GM23338 (cell line): ENCODE measurements around the gene PACS2. TPM values are rescaled to one million over a fixed set of nuclear protein-coding genes. Genes with fewer than 3 reads are reported as not detected.

Experiments
- ATAC-seq: fragments of 200-7000 bp; cut with Tn5 transposase; 3 replicates; pipeline ENCODE4 v1.9.1; 2020
- DNase-seq: peaks from one replicate; pipeline ENCODE4 v3.0.0-alpha.2; 2015; ENCODE audit warnings: low spot score
- H2AFZ ChIP-seq: fragments of 200-600 bp; sonication (generic); 2 replicates; pipeline ENCODE4 v1.8.0; 2016; ENCODE audit warnings: antibody characterized with exemption, mild to moderate bottlenecking, moderate library complexity
- H3F3A ChIP-seq: fragments of 200-600 bp; sonication (generic); replicated peaks from 2 replicates; pipeline ENCODE4 v1.8.0; 2017; ENCODE audit warnings: antibody characterized with exemption, mixed run types, low read depth
- H3K27ac ChIP-seq: fragments of 200-600 bp; sonication (generic); 2 replicates; pipeline ENCODE4 v1.6.1; 2016; ENCODE audit warnings: low read depth
- H3K27me3 ChIP-seq: fragments of 200-600 bp; sonication (generic); 2 replicates; pipeline ENCODE4 v1.8.0; 2016; ENCODE audit warnings: mild to moderate bottlenecking, mixed run types, moderate library complexity; ENCODE audit not compliant: insufficient read depth
- H3K36me3 ChIP-seq: fragments of 200-600 bp; sonication (generic); 2 replicates; pipeline ENCODE4 v1.8.0; 2016; ENCODE audit warnings: mild to moderate bottlenecking; ENCODE audit not compliant: insufficient read depth
- H3K4me1 ChIP-seq: fragments of 200-600 bp; sonication (generic); 2 replicates; pipeline ENCODE4 v1.8.0; 2016; ENCODE audit warnings: mild to moderate bottlenecking, moderate library complexity; ENCODE audit not compliant: insufficient read depth
- H3K4me2 ChIP-seq: fragments of 200-600 bp; sonication (generic); 2 replicates; pipeline ENCODE4 v1.7.1; 2017; ENCODE audit warnings: mixed run types
- H3K4me3 ChIP-seq: fragments of 200-600 bp; sonication (generic); 2 replicates; pipeline ENCODE4 v1.6.1; 2016; ENCODE audit warnings: mixed run types
- H3K79me2 ChIP-seq: fragments of 200-600 bp; sonication (generic); replicated peaks from 2 replicates; pipeline ENCODE4 v1.8.0; 2017; ENCODE audit warnings: mild to moderate bottlenecking; ENCODE audit not compliant: insufficient read depth
- H3K9me2 ChIP-seq: fragments of 200-600 bp; sonication (generic); 2 replicates; pipeline ENCODE4 v1.8.0; 2017; ENCODE audit not compliant: insufficient read depth
- H4K20me1 ChIP-seq: fragments of 200-600 bp; sonication (generic); replicated peaks from 2 replicates; pipeline ENCODE4 v1.8.0; 2017; ENCODE audit warnings: mild to moderate bottlenecking; ENCODE audit not compliant: insufficient read depth
- H3K27ac Mint-ChIP-seq: 2 replicates; pipeline ENCODE4 v1.8.0; 2020; ENCODE audit warnings: inconsistent platforms, mild to moderate bottlenecking, moderate library complexity, mixed read lengths
- H3K27me3 Mint-ChIP-seq: 3 replicates; pipeline ENCODE4 v1.8.0; 2022; ENCODE audit warnings: low read depth, mild to moderate bottlenecking, moderate library complexity, mixed read lengths, inconsistent platforms; ENCODE audit not compliant: insufficient read depth, poor library complexity
- H3K36me3 Mint-ChIP-seq: 3 replicates; pipeline ENCODE4 v1.8.0; 2021; ENCODE audit warnings: low read depth, mild to moderate bottlenecking, inconsistent platforms, moderate library complexity, mixed read lengths
- H3K4me1 Mint-ChIP-seq: 3 replicates; pipeline ENCODE4 v1.8.0; 2020; ENCODE audit warnings: mild to moderate bottlenecking, inconsistent platforms, mixed read lengths
- H3K4me3 Mint-ChIP-seq: 3 replicates; pipeline ENCODE4 v1.8.0; 2021; ENCODE audit warnings: moderate library complexity, mild to moderate bottlenecking, inconsistent platforms, mixed read lengths
- H3K9me3 Mint-ChIP-seq: 3 replicates; pipeline ENCODE4 v1.8.0; 2020; ENCODE audit warnings: moderate library complexity, mild to moderate bottlenecking, inconsistent platforms, mixed read lengths
- CREB1 ChIP-seq: fragments of 250-450 bp; sonication (Bioruptor Pico); IDR thresholded peaks from 2 replicates; pipeline ENCODE4 v1.5.0; 2020; ENCODE audit warnings: low read depth, mild to moderate bottlenecking, moderate library complexity
- JUNB ChIP-seq: IDR thresholded peaks from one replicate; pipeline ENCODE4 v1.6.1; 2016; ENCODE audit warnings: antibody characterized with exemption; ENCODE audit not compliant: unreplicated experiment
- NANOG ChIP-seq: IDR thresholded peaks from 2 replicates; pipeline ENCODE4 v1.6.1; 2016; ENCODE audit warnings: antibody characterized with exemption, borderline replicate concordance
- POLR2AphosphoS5 ChIP-seq: IDR thresholded peaks from 2 replicates; pipeline ENCODE4 v1.6.1; 2016; ENCODE audit warnings: antibody characterized with exemption, low read depth
- STAT1 ChIP-seq: IDR thresholded peaks from one replicate; pipeline ENCODE4 v1.6.1; 2016; ENCODE audit warnings: antibody characterized with exemption; ENCODE audit not compliant: unreplicated experiment
- ZNF114 ChIP-seq: fragments of 250-450 bp; sonication (Bioruptor Pico); IDR thresholded peaks from 2 replicates; pipeline ENCODE4 v1.5.0; 2020; ENCODE audit warnings: mild to moderate bottlenecking, moderate library complexity
- polyA plus RNA-seq: library from polyadenylated mRNA; unstranded; fragments of >200 nt; fragmentation: Nextera tagmentation; extraction: Ambion mirVana; gene quantifications from 2 replicates; pipeline ENCODE4 v1.2.1, GENCODE V29; 2016
- total RNA-seq: library from RNA; depleted of rRNA; stranded (reverse); fragments of >200 nt; shearing (Covaris generic); gene quantifications from 2 replicates; pipeline ENCODE4 v1.2.3, GENCODE V29; 2014
- TF ChIP-seq, protein P1 (sequence below), 2 experiments: fragments of 200-600 bp in 1 of 2; sonication (generic) in 1 of 2; conservative IDR thresholded peaks; 2 replicates each; pipeline versions ENCODE4 v1.5.1 to v1.6.1; 2016 to 2017; ENCODE audit warnings: antibody characterized with exemption in 2 of 2, low read depth in 2 of 2, mild to moderate bottlenecking in 2 of 2, moderate library complexity in 1 of 2
- TF ChIP-seq, protein P2 (sequence below): fragments of 250-450 bp; sonication (Bioruptor Pico); IDR thresholded peaks from 2 replicates; pipeline ENCODE4 v1.5.0; 2020; ENCODE audit warnings: mild to moderate bottlenecking, moderate library complexity
- TF ChIP-seq, protein P3 (sequence below): IDR thresholded peaks from one replicate; pipeline ENCODE4 v1.6.1; 2018; ENCODE audit warnings: antibody characterized with exemption; ENCODE audit not compliant: unreplicated experiment

The PACS2 gene
- total and polyA plus RNA-seq, 2 experiments from 2014 or later: 22.5 to 79.0 TPM

DNA sequence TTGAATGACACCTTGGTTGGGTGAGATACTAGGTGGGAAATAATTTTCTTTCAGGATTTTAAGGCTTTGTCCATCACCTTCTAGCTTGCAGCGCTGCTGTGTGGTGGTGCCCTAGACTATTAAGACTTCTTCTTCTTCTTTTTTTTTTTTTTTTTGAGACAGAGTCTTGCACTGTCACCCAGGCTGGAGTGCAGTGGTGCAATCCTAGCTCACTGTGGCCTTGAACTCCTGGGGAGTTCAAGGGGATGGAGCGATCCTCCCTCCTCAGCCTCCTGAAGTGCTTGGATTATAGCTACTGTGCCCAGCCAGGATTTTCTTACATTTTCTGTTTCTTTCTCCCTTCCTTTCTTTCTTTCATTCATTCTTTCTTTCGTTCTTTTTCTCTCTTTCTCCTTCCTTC is 94.8 kb downstream of the PACS2 start:
- Histone ChIP-seq H3K4me3 (no peak overlapping the region), H3K27ac (no peak overlapping the region), H3K79me2 (no peaks in the 10 kb centered on the region), H4K20me1 (no peaks in the 10 kb centered on the region), H3K27me3 (peaks cover 60% of the 10 kb centered on the region), H3K9me2 (no peaks in the 10 kb centered on the region), H3K4me2 (peak overlapping the region; percentile 26; the same call in 1 of the 2 replicates), H2AFZ (no peak overlapping the region), H3K4me1 (peaks cover 7% of the 10 kb centered on the region; the same call in 1 of the 2 replicates), H3K36me3 (no peaks in the 10 kb centered on the region), H3F3A (peaks cover 7% of the 10 kb centered on the region; the same call in 1 of the 2 replicates)
- no peak overlapping the region for H3K4me3 Mint-ChIP-seq
- no peak overlapping the region for H3K27ac Mint-ChIP-seq
- no peak for DNase-seq
- TF ChIP-seq STAT1 (no peak), POLR2AphosphoS5 (no peak), JUNB (no peak), ZNF114 (CRISPR knock-in tag) (no peak), CREB1 (CRISPR knock-in tag) (no peak)
- TF ChIP-seq, protein P1, sequence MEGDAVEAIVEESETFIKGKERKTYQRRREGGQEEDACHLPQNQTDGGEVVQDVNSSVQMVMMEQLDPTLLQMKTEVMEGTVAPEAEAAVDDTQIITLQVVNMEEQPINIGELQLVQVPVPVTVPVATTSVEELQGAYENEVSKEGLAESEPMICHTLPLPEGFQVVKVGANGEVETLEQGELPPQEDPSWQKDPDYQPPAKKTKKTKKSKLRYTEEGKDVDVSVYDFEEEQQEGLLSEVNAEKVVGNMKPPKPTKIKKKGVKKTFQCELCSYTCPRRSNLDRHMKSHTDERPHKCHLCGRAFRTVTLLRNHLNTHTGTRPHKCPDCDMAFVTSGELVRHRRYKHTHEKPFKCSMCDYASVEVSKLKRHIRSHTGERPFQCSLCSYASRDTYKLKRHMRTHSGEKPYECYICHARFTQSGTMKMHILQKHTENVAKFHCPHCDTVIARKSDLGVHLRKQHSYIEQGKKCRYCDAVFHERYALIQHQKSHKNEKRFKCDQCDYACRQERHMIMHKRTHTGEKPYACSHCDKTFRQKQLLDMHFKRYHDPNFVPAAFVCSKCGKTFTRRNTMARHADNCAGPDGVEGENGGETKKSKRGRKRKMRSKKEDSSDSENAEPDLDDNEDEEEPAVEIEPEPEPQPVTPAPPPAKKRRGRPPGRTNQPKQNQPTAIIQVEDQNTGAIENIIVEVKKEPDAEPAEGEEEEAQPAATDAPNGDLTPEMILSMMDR (conservative IDR thresholded peaks at IDR 0.05; ENCODE audit: low read depth in 2 of 2): no peak
- no peak for ATAC-seq
- peaks cover 13% of the 10 kb centered on the region for H3K36me3 Mint-ChIP-seq
- peaks cover 16% of the 10 kb centered on the region for H3K4me1 Mint-ChIP-seq
- peaks cover 20% of the 10 kb centered on the region for H3K9me3 Mint-ChIP-seq
- H3K27me3 Mint-ChIP-seq: peaks cover 44% of the 10 kb centered on the region

DNA sequence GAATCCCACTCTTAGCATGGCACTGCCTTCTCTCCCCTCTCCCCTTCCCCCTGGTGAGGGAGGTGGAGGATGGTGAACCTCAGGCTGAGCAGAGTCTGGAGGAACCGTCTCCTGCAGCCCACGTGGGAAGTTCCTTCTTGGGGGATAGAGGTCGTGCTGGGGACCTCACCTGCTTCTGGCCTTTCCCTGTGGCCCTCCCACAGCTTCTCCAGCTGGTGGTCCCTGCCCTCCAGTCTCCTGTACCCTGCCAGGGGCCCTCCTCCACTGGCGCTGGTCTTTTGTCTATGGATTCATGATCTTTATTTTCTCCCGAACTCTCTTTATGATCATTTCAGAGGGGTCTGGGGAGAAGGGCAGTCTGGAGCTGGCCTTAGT is 96.1 kb downstream of the PACS2 start:
- H3K27ac ChIP-seq: no peak overlapping the region
- DNase-seq (no peak), ATAC-seq (no peak)
- peak overlapping the region; percentile 86 for H2AFZ ChIP-seq
- peaks cover 12% of the 10 kb centered on the region; the same call in 1 of the 2 replicates for H3F3A ChIP-seq
- H3K79me2 ChIP-seq: no peaks in the 10 kb centered on the region
- peaks cover 58% of the 10 kb centered on the region for H3K27me3 ChIP-seq
- H3K36me3 ChIP-seq: no peaks in the 10 kb centered on the region
- Mint-ChIP-seq H3K27ac (no peak overlapping the region), H3K4me3 (peak overlapping the region; percentile 54), H3K9me3 (peaks cover 10% of the 10 kb centered on the region), H3K4me1 (peaks cover 18% of the 10 kb centered on the region), H3K27me3 (peaks cover 51% of the 10 kb centered on the region), H3K36me3 (peaks cover 4% of the 10 kb centered on the region; the same call in 1 of the 3 replicates)
- H3K4me1 ChIP-seq: peaks cover 10% of the 10 kb centered on the region; the same call in 1 of the 2 replicates
- H3K4me3 ChIP-seq: peak overlapping the region; percentile 61
- H3K4me2 ChIP-seq: peak overlapping the region; percentile 87
- H4K20me1 ChIP-seq: no peaks in the 10 kb centered on the region
- H3K9me2 ChIP-seq: no peaks in the 10 kb centered on the region
- TF ChIP-seq STAT1: no peak
- no peak for TF ChIP-seq NANOG
- TF ChIP-seq, protein P2, sequence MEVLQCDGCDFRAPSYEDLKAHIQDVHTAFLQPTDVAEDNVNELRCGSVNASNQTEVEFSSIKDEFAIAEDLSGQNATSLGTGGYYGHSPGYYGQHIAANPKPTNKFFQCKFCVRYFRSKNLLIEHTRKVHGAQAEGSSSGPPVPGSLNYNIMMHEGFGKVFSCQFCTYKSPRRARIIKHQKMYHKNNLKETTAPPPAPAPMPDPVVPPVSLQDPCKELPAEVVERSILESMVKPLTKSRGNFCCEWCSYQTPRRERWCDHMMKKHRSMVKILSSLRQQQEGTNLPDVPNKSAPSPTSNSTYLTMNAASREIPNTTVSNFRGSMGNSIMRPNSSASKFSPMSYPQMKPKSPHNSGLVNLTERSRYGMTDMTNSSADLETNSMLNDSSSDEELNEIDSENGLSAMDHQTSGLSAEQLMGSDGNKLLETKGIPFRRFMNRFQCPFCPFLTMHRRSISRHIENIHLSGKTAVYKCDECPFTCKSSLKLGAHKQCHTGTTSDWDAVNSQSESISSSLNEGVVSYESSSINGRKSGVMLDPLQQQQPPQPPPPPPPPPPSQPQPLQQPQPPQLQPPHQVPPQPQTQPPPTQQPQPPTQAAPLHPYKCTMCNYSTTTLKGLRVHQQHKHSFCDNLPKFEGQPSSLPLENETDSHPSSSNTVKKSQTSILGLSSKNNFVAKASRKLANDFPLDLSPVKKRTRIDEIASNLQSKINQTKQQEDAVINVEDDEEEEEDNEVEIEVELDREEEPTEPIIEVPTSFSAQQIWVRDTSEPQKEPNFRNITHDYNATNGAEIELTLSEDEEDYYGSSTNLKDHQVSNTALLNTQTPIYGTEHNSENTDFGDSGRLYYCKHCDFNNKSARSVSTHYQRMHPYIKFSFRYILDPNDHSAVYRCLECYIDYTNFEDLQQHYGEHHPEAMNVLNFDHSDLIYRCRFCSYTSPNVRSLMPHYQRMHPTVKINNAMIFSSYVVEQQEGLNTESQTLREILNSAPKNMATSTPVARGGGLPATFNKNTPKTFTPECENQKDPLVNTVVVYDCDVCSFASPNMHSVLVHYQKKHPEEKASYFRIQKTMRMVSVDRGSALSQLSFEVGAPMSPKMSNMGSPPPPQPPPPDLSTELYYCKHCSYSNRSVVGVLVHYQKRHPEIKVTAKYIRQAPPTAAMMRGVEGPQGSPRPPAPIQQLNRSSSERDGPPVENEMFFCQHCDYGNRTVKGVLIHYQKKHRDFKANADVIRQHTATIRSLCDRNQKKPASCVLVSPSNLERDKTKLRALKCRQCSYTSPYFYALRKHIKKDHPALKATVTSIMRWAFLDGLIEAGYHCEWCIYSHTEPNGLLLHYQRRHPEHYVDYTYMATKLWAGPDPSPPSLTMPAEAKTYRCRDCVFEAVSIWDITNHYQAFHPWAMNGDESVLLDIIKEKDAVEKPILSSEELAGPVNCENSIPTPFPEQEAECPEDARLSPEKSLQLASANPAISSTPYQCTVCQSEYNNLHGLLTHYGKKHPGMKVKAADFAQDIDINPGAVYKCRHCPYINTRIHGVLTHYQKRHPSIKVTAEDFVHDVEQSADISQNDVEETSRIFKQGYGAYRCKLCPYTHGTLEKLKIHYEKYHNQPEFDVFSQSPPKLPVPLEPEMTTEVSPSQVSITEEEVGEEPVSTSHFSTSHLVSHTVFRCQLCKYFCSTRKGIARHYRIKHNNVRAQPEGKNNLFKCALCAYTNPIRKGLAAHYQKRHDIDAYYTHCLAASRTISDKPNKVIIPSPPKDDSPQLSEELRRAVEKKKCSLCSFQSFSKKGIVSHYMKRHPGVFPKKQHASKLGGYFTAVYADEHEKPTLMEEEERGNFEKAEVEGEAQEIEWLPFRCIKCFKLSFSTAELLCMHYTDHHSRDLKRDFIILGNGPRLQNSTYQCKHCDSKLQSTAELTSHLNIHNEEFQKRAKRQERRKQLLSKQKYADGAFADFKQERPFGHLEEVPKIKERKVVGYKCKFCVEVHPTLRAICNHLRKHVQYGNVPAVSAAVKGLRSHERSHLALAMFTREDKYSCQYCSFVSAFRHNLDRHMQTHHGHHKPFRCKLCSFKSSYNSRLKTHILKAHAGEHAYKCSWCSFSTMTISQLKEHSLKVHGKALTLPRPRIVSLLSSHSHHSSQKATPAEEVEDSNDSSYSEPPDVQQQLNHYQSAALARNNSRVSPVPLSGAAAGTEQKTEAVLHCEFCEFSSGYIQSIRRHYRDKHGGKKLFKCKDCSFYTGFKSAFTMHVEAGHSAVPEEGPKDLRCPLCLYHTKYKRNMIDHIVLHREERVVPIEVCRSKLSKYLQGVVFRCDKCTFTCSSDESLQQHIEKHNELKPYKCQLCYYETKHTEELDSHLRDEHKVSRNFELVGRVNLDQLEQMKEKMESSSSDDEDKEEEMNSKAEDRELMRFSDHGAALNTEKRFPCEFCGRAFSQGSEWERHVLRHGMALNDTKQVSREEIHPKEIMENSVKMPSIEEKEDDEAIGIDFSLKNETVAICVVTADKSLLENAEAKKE (CRISPR knock-in tag): no peak
- TF ChIP-seq, protein P3, sequence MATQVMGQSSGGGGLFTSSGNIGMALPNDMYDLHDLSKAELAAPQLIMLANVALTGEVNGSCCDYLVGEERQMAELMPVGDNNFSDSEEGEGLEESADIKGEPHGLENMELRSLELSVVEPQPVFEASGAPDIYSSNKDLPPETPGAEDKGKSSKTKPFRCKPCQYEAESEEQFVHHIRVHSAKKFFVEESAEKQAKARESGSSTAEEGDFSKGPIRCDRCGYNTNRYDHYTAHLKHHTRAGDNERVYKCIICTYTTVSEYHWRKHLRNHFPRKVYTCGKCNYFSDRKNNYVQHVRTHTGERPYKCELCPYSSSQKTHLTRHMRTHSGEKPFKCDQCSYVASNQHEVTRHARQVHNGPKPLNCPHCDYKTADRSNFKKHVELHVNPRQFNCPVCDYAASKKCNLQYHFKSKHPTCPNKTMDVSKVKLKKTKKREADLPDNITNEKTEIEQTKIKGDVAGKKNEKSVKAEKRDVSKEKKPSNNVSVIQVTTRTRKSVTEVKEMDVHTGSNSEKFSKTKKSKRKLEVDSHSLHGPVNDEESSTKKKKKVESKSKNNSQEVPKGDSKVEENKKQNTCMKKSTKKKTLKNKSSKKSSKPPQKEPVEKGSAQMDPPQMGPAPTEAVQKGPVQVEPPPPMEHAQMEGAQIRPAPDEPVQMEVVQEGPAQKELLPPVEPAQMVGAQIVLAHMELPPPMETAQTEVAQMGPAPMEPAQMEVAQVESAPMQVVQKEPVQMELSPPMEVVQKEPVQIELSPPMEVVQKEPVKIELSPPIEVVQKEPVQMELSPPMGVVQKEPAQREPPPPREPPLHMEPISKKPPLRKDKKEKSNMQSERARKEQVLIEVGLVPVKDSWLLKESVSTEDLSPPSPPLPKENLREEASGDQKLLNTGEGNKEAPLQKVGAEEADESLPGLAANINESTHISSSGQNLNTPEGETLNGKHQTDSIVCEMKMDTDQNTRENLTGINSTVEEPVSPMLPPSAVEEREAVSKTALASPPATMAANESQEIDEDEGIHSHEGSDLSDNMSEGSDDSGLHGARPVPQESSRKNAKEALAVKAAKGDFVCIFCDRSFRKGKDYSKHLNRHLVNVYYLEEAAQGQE: no peak
- no peak for TF ChIP-seq JUNB
- no peak for TF ChIP-seq POLR2AphosphoS5
- no peak for TF ChIP-seq CREB1 (CRISPR knock-in tag)
